Panc1 (cell line): ENCODE data around the gene MYT1.

Experiments used
- CTCF ChIP-seq: fragments of 450-650 bp; IDR thresholded peaks from 2 replicates; pipeline ENCODE4 v1.5.1; 2017; ENCODE audit warnings: mild to moderate bottlenecking
- POLR2AphosphoS5 ChIP-seq: IDR thresholded peaks from 2 replicates; pipeline ENCODE4 v1.6.1; 2012; ENCODE audit warnings: mild to moderate bottlenecking, low read depth, low read length, moderate library complexity
- SIN3A ChIP-seq: IDR thresholded peaks from 2 replicates; pipeline ENCODE4 v1.6.1; 2012; ENCODE audit warnings: low read depth, mild to moderate bottlenecking, low read length, moderate library complexity, borderline replicate concordance; ENCODE audit not compliant: insufficient read depth

DNA sequence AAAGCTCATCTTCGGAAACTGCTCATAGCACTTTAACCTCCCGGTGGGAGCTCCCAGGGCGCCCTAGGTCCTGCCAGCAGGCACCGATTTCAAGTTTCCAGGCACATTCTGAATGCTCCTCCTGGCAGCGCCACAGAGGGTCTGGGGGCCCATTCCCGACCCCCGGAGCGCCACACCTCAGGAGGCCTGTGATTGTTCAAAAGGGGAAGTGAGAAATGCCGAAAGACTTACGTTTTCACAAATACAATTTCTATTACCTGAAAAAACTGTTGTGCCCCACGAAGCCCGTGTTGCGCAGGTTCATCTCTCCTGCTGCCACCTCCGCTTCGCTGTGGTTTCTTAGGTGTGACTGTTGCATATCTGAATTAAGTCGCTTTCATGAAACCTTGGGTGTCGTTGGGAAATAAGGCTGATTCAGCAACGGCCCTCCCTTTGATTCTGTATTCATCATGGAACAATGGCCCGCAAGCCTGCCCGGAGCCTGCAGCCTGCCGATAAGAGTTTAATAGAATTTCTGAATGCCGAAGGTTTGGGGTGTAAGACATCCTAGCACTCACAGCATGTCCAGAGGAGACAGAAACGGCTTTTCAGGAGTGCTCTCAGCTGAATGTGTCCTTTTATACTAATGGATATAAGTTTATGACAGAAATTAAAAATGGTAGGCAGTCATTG is 1.9 kb upstream of the MYT1 start:
- TF ChIP-seq CTCF (no peak), POLR2AphosphoS5 (no peak), SIN3A (no peak)
